Activated gamma-delta T cell treated with anti-CD3 and anti-CD28 coated beads, Interleukin-2, amount 50 U/mL, for 16 hours (primary cell): ENCODE results near the gene NUP50.

Experiments used
- DNase-seq: peaks from one replicate; pipeline ENCODE4 v3.0.0-alpha.2; 2020; ENCODE audit warnings: low read depth

The NUP50 gene

GRCh38 chr22:45163451-45164269, at the start of gene NUP50:
Gene NUP50 (plus strand): TSS chr22:45163925. CDS start chr22:45168178, 4,253 bp downstream.
- peak; percentile 92 for DNase-seq

- no peak for DNase-seq
These were observed 43.3 kb upstream of the NUP50 start for GRCh38 chr22:45120440-45120839.

GRCh38 chr22:45120931-45121330, 42.8 kb upstream of the NUP50 start:
- DNase-seq, result no peak

GRCh38 chr22:45124176-45124847, 39.4 kb upstream of the NUP50 start:
- no peak for DNase-seq

GRCh38 chr22:45125188-45125587, 38.5 kb upstream of the NUP50 start:
- no peak for DNase-seq

GRCh38 chr22:45127866-45128265, 35.9 kb upstream of the NUP50 start:
- DNase-seq, result no peak

GRCh38 chr22:45129703-45130524, 33.8 kb upstream of the NUP50 start:
- DNase-seq, result peak; percentile 2

GRCh38 chr22:45130891-45131290, 32.8 kb upstream of the NUP50 start:
- DNase-seq, result no peak

GRCh38 chr22:45131749-45132148, 32.0 kb upstream of the NUP50 start:
- DNase-seq, result no peak

- DNase-seq, result no peak
These were observed 29.4 kb upstream of the NUP50 start for GRCh38 chr22:45134313-45134712.

GRCh38 chr22:45136594-45136993, 27.1 kb upstream of the NUP50 start:
- no peak for DNase-seq

GRCh38 chr22:45139693-45140092, 24.0 kb upstream of the NUP50 start:
- DNase-seq, result no peak

GRCh38 chr22:45142376-45142775, 21.3 kb upstream of the NUP50 start:
- DNase-seq, result no peak

- no peak for DNase-seq
These were observed 18.8 kb upstream of the NUP50 start for GRCh38 chr22:45144916-45145315.

GRCh38 chr22:45149671-45150070, 14.1 kb upstream of the NUP50 start:
- DNase-seq, result no peak

GRCh38 chr22:45150139-45150538, 13.6 kb upstream of the NUP50 start:
- DNase-seq, result no peak

GRCh38 chr22:45151503-45151902, 12.2 kb upstream of the NUP50 start:
- no peak for DNase-seq

- no peak for DNase-seq
These were observed 9.3 kb upstream of the NUP50 start for GRCh38 chr22:45154383-45154782.

- no peak for DNase-seq
These were observed 8.5 kb upstream of the NUP50 start for GRCh38 chr22:45155050-45155840.

GRCh38 chr22:45157907-45158306, 5.8 kb upstream of the NUP50 start:
- DNase-seq, result no peak

- DNase-seq, result no peak
These were observed 3.9 kb upstream of the NUP50 start for GRCh38 chr22:45159652-45160462.
